ENCODE measurements around the gene LYRM1.
"Not testable (repeated sequence)": the region's sequence is repeated elsewhere in the genome, so short reads cannot be mapped to it uniquely, and the experiment has no call there.

LYRM1 gene, protein sequence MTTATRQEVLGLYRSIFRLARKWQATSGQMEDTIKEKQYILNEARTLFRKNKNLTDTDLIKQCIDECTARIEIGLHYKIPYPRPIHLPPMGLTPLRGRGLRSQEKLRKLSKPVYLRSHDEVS

GRCh38 chr16:20900299-20901067 is at the start of gene LYRM1, which contains the start of gene DCUN1D3:
TSS of gene LYRM1 (plus strand) at chr16:20900771. CDS start at chr16:20915556, 14,785 bp downstream.
TSS of gene DCUN1D3 (minus strand) at chr16:20900358. CDS start at chr16:20862538, 37,820 bp downstream.
- DNase-seq (ENCODE audit: low read depth), result peak; percentile 99

- DNase-seq (ENCODE audit: low read depth), result no peak
These were observed 49.6 kb upstream of the LYRM1 start for GRCh38 chr16:20850981-20851380.

- peak; percentile 84 for DNase-seq (ENCODE audit: low read depth)
These were observed 49.0 kb upstream of the LYRM1 start for GRCh38 chr16:20851601-20852000.

GRCh38 chr16:20853143-20853542 is 47.4 kb upstream of the LYRM1 start:
- no peak for DNase-seq (ENCODE audit: low read depth)

GRCh38 chr16:20853981-20854620 is 46.5 kb upstream of the LYRM1 start:
- DNase-seq (ENCODE audit: low read depth), result no peak

DNA sequence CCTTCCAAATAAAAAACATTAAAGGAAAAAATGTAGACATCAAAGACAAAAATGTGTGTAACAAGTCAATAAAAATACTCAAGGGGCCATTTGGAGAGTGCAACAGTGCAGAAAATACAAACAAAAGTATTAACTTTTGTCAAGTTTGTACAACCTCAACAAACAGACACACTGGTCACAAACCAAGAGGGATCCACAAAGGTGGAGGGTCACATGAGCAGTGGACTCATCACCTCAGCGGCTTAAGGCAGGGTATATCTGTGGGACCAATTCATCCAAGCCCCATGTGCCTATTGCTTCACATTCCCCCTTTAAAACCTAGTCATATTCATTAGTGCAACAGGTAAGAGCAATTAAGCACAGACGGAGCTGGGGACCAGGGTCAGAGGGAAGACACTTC is 45.6 kb upstream of the LYRM1 start:
- no peak for DNase-seq (ENCODE audit: low read depth)

DNA sequence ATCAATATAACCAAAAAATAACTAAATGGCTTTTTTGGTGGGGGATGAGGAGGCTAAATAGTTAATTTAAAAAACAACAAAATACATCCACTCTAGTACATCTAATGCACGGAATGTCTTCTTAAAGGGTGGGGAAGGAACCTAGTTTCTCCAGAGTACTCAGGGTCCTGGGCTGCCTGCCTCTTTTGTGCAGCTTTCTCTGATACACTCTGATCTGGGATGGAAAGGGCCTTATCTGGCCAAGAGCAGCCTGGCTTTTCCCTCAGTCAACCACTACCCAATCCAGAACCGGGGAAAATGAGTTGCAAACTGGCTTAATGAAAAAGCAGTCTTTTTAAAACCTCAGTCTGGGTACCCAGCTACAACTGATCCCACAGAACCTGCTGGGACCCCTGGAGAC is 43.3 kb upstream of the LYRM1 start:
- DNase-seq (ENCODE audit: low read depth), result no peak

DNA sequence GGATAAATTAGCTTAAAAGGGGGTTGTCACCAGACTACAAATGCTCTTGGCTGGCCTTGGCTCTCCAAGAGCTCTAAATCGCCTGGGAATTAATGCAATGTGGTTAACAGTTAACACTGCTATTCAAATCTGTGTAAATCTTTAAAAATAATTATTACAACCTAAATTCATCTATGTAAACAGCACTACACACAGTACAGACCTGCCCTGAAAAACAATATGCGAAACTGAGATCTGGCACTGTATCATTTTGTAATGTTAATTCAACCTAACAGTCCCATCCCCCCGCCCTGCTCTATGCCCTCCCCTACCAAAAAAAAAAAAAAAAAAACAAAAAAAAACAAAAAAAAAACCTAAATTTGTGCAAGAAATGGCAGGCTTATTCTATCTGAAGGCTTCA is 41.3 kb upstream of the LYRM1 start:
- DNase-seq (ENCODE audit: low read depth), result no peak

DNA sequence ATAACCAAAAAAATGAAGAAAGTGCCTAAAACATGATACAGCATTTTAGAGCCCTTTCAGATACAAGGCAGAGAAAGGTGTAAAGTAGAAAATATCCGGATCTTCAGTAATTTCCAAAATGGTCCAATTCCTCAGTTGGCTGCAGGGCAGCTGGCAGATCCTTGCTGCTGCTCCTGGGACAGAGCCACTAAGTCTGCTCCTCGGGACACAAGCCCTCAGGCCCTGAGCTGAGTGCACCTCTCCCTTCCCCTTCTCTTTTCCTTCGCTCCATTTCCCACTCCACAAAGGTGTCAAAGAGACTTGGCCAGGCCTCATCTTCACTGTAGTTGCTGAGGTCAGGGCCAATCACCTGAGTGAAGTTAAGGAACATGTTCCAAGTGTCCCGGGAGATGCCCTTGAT is 40.9 kb upstream of the LYRM1 start:
- DNase-seq (ENCODE audit: low read depth), result no peak

- DNase-seq (ENCODE audit: low read depth), result no peak
These were observed 40.2 kb upstream of the LYRM1 start for GRCh38 chr16:20860361-20860760.

DNA sequence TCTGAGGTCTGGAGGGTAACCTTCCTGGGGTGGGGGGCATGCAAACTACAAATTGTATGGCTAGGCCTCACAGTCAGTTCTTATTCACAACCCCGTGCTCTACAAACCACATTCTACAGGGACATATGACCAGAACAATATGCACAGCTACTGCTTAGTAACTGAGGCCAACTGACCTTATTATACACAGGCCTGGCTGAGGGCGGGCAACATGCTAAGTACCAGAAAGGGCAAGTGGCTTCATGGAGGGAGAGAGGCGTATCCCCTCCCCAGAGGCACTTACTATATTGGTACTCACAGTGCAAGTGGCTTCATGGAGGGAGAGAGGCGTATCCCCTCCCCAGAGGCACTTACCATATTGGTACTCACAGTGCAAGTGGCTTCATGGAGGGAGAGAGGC is 39.6 kb upstream of the LYRM1 start:
- DNase-seq (ENCODE audit: low read depth), result not testable (repeated sequence)

- no peak for DNase-seq (ENCODE audit: low read depth)
These were observed 38.2 kb upstream of the LYRM1 start for GRCh38 chr16:20862162-20862960.

- not testable (repeated sequence) for DNase-seq (ENCODE audit: low read depth)
These were observed 36.2 kb upstream of the LYRM1 start for GRCh38 chr16:20864376-20864775.

DNA sequence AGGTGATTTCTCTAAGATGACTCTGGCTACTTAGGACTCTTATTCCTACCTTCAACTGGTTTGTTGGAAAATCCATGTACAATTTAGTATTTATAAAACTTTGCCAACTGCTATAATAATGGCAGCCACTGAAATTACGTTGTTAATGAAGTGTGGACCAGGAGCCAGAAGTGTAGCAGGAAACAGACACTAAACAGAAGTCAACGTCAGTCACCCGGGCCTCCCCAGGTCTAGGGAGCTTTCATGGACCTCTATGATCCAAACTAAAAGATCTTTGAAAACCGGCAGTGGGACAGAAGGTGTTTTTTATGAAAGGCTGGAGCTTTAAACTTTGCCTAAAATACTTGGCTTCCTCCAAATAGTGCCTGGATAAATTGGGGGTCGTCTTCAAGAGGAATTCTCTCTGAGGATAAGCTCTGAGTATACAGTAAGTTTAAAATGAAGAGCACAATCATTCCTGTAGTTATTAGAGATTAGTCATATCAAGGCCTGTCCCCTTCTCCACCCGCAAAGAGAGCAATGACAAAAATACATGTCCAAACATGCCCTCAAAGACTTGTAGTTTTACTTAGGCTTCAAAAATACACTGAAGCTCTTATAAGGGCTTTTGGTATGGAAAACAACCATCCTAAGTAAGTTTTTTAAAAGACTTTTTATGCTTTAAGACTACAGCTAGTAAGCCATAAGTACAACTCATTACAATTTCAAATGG is 35.0 kb upstream of the LYRM1 start:
- DNase-seq (ENCODE audit: low read depth), result no peak

- peak; percentile 71 for DNase-seq (ENCODE audit: low read depth)
These were observed 34.3 kb upstream of the LYRM1 start for GRCh38 chr16:20866145-20866772.

- no peak for DNase-seq (ENCODE audit: low read depth)
These were observed 33.8 kb upstream of the LYRM1 start for GRCh38 chr16:20866801-20867200.

DNA sequence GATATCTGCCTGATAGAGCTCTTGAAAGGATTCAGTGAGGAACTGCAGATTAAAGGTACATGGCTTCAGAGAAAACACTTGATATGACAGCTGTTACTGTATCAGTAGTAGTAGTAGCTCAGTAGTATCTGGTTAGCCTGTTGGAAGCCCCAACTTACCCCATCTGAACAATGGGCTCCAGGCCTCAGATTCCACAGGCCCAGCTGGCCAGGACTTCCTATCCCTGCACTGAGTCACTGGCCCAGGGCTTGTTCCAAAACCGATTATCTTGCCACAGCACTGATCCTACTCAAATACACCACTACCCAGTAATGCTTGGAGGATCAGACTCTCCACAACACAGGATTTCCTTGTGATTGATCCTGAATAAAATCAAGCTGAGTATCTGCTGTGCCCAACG is 33.0 kb upstream of the LYRM1 start:
- peak; percentile 52 for DNase-seq (ENCODE audit: low read depth)

- DNase-seq (ENCODE audit: low read depth), result peak; percentile 51
These were observed 31.7 kb upstream of the LYRM1 start for GRCh38 chr16:20868890-20869289.

DNA sequence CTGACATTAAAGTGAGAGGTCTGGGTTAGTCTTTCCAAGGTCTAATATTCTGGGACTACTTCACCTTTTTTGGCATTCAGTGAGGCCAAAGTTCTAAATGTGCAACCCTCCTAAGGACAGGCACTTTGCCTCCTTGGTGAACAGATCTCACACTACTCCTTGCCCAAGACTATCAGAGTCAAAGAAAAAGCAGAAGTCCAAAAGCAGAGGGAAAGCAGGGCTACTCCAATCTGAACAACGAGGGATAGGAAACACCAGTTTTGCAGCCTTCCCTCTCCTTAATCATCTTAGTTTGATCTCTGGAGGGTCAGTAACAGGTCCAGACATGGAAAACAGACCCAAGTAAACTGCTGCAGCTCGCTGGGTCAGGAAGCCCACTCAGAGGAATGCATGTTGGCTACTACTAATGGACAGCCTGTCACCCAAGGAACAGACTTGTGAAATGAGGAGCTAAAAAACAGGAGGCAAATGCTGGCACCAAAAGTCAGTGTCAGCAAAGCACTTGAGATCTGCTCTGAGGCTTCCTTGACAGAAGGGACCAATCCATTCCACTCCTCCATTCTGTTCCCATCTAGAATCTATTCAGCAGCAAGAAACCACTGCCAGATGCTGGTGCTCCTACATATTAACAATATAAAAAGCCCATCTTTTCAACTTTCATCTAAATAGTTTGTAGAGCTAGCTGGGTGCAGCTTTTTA is 30.3 kb upstream of the LYRM1 start:
- DNase-seq (ENCODE audit: low read depth), result no peak

GRCh38 chr16:20871258-20871657 is 29.3 kb upstream of the LYRM1 start:
- no peak for DNase-seq (ENCODE audit: low read depth)
